HL-60 (cell line): Measurements from ENCODE around the gene GLB1L.

ENCODE experiments used
- POLR2AphosphoS5 ChIP-seq: IDR thresholded peaks from 2 replicates; pipeline ENCODE4 v1.6.1; 2012; ENCODE audit warnings: low read depth
- TF ChIP-seq, protein P1 (sequence below): IDR thresholded peaks from one replicate; pipeline ENCODE4 v1.5.1; 2011; ENCODE audit warnings: low read length, control low read depth, inconsistent platforms; ENCODE audit not compliant: insufficient read depth
- TF ChIP-seq, protein P2 (sequence below): IDR thresholded peaks from 2 replicates; pipeline ENCODE4 v1.6.1; 2012; ENCODE audit warnings: low read depth; ENCODE audit not compliant: insufficient replicate concordance

DNA sequence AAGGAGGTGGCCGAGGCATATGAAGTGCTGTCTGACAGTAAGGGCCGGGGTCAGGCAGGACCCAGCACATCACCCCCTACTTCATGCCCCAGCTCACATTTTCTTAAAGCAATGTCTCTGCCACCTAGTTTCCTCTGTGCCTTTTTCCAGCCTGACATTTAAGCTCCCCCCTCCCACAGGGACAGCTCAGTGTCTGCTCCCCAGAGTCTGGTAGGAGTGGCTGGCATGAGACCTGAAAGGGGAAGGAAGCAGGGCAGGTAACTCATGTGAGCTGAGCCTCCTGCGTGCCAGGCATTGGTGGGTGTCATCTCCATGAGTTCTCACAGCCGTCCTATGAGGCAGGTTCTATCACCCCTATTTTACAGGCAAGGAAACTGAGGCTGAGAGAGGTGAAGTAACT lies 35.4 kb upstream of the GLB1L start:
- TF ChIP-seq, protein P1, sequence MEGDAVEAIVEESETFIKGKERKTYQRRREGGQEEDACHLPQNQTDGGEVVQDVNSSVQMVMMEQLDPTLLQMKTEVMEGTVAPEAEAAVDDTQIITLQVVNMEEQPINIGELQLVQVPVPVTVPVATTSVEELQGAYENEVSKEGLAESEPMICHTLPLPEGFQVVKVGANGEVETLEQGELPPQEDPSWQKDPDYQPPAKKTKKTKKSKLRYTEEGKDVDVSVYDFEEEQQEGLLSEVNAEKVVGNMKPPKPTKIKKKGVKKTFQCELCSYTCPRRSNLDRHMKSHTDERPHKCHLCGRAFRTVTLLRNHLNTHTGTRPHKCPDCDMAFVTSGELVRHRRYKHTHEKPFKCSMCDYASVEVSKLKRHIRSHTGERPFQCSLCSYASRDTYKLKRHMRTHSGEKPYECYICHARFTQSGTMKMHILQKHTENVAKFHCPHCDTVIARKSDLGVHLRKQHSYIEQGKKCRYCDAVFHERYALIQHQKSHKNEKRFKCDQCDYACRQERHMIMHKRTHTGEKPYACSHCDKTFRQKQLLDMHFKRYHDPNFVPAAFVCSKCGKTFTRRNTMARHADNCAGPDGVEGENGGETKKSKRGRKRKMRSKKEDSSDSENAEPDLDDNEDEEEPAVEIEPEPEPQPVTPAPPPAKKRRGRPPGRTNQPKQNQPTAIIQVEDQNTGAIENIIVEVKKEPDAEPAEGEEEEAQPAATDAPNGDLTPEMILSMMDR = no peak
- TF ChIP-seq POLR2AphosphoS5 = no peak
- TF ChIP-seq, protein P2, sequence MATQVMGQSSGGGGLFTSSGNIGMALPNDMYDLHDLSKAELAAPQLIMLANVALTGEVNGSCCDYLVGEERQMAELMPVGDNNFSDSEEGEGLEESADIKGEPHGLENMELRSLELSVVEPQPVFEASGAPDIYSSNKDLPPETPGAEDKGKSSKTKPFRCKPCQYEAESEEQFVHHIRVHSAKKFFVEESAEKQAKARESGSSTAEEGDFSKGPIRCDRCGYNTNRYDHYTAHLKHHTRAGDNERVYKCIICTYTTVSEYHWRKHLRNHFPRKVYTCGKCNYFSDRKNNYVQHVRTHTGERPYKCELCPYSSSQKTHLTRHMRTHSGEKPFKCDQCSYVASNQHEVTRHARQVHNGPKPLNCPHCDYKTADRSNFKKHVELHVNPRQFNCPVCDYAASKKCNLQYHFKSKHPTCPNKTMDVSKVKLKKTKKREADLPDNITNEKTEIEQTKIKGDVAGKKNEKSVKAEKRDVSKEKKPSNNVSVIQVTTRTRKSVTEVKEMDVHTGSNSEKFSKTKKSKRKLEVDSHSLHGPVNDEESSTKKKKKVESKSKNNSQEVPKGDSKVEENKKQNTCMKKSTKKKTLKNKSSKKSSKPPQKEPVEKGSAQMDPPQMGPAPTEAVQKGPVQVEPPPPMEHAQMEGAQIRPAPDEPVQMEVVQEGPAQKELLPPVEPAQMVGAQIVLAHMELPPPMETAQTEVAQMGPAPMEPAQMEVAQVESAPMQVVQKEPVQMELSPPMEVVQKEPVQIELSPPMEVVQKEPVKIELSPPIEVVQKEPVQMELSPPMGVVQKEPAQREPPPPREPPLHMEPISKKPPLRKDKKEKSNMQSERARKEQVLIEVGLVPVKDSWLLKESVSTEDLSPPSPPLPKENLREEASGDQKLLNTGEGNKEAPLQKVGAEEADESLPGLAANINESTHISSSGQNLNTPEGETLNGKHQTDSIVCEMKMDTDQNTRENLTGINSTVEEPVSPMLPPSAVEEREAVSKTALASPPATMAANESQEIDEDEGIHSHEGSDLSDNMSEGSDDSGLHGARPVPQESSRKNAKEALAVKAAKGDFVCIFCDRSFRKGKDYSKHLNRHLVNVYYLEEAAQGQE = no peak
